ENCODE data around the gene FGGY.
A peak's percentile ranks its signal among the peaks of the same experiment; 100 is the strongest.

The FGGY gene

GRCh38 chr1:59675936-59676335 lies 379.0 kb downstream of the FGGY start (continued):
- TF ChIP-seq ZNF146 (tag by site-specific recombination; IDR thresholded peaks at IDR 0.05) (no peak), MZF1 (tag by site-specific recombination; IDR thresholded peaks at IDR 0.05; ENCODE audit: borderline replicate concordance) (no peak), ZNF571 (tag by site-specific recombination; IDR thresholded peaks at IDR 0.05) (no peak), ZNF621 (tag by site-specific recombination; IDR thresholded peaks at IDR 0.05) (no peak)

GRCh38 chr1:59678040-59678439 lies 381.1 kb downstream of the FGGY start:
- ChIA-PET CTCF (interaction anchor here (0.6 to 1.0 kb wide), 2 partner anchors 21 to 220 kb away, joined by 3 read pairs; no protein-coding TSS in a partner anchor), POLR2A (interaction anchor here (0.6 kb wide), 1 partner anchor 893 kb away, joined by 8 read pairs; no protein-coding TSS in a partner anchor)
- TF ChIP-seq ZNF529 (tag by site-specific recombination; IDR thresholded peaks at IDR 0.05; ENCODE audit: insufficient replicate concordance) (no peak), ZNF341 (tag by site-specific recombination; IDR thresholded peaks at IDR 0.05; ENCODE audit: low read depth) (peak; percentile 56)
- no peaks in the 10 kb centered on the region for H3K36me3 ChIP-seq (ENCODE audit: control insufficient read depth in 2 of 2, insufficient read depth in 1 of 2, low read length in 2 of 2)
- H3K9me3 ChIP-seq (ENCODE audit: control insufficient read depth, insufficient read depth, low read depth, low read length): no peaks in the 10 kb centered on the region
- no peak overlapping the region for H3K4me3 ChIP-seq (ENCODE audit: low read depth, low read length)
- H3K27ac ChIP-seq (ENCODE audit: extremely low read depth, low read depth, low read length): no peak overlapping the region
- peaks cover 10% of the 10 kb centered on the region; the same call in 1 of the 2 replicates for H3K4me1 ChIP-seq (ENCODE audit: control insufficient read depth, insufficient read depth, low read length)

GRCh38 chr1:59678493-59679228 lies 381.8 kb downstream of the FGGY start:
- H3K4me3 ChIP-seq (ENCODE audit: low read depth, low read length): no peak overlapping the region
- H3K4me1 ChIP-seq (ENCODE audit: control insufficient read depth, insufficient read depth, low read length): peaks cover 10% of the 10 kb centered on the region; the same call in 1 of the 2 replicates
- CTCF ChIA-PET: interaction anchor here (0.6 kb wide), 2 partner anchors 220 to 276 kb away, joined by 3 read pairs; no protein-coding TSS in a partner anchor
- no peaks in the 10 kb centered on the region for H3K9me3 ChIP-seq (ENCODE audit: control insufficient read depth, insufficient read depth, low read depth, low read length)
- no peak overlapping the region for H3K27ac ChIP-seq (ENCODE audit: extremely low read depth, low read depth, low read length)
- no peaks in the 10 kb centered on the region for H3K36me3 ChIP-seq (ENCODE audit: control insufficient read depth in 2 of 2, insufficient read depth in 1 of 2, low read length in 2 of 2)
- POLR2A ChIA-PET: no interaction called here
- TF ChIP-seq ZNF629 (tag by site-specific recombination; IDR thresholded peaks at IDR 0.05) (peak; percentile 43; the same call in 1 of the 2 replicates), ZBTB48 (tag by site-specific recombination; IDR thresholded peaks at IDR 0.05) (no peak), ZNF548 (tag by site-specific recombination; IDR thresholded peaks at IDR 0.05) (no peak), ZNF558 (tag by site-specific recombination; IDR thresholded peaks at IDR 0.05) (no peak), YY1 (tag by site-specific recombination; IDR thresholded peaks at IDR 0.05) (no peak), PRDM1 (tag by site-specific recombination; IDR thresholded peaks at IDR 0.05) (peak; percentile 77; the same call in 1 of the 2 replicates), ZFP69B (tag by site-specific recombination; IDR thresholded peaks at IDR 0.05) (no peak), OSR2 (tag by site-specific recombination; IDR thresholded peaks at IDR 0.05) (0 out of 2 replicates have a peak, but pooled peaks have one; percentile 10), ZNF791 (tag by site-specific recombination; IDR thresholded peaks at IDR 0.05) (no peak), ZNF518A (tag by site-specific recombination; conservative IDR thresholded peaks at IDR 0.05; ENCODE audit: low read depth) (no peak), ZNF2 (tag by site-specific recombination; IDR thresholded peaks at IDR 0.05) (no peak), SP7 (tag by site-specific recombination; IDR thresholded peaks at IDR 0.05) (peak; percentile 78; the same call in 1 of the 2 replicates), ZNF561 (tag by site-specific recombination; IDR thresholded peaks at IDR 0.05; ENCODE audit: borderline replicate concordance) (no peak), ZNF398 (tag by site-specific recombination; IDR thresholded peaks at IDR 0.05) (peak; percentile 33; the same call in 1 of the 2 replicates), CTCF (tag by site-specific recombination; IDR thresholded peaks at IDR 0.05) (no peak), ZNF138 (tag by site-specific recombination; IDR thresholded peaks at IDR 0.05; ENCODE audit: borderline replicate concordance) (no peak)

Data from HEK293 (cell line).